ENCODE results near the gene GTF2E1. TPM values are rescaled to one million over a fixed set of nuclear protein-coding genes. Genes with fewer than 3 reads are reported as not detected.

GTF2E1 gene
- total and polyA plus RNA-seq, 7 experiments from 2014 or later: 8.4 to 27.3 (median 13.8) TPM

GRCh38 chr3:120828796-120829195, 86.3 kb downstream of the GTF2E1 start:
- ATAC-seq: no peak
- no peaks in the 10 kb centered on the region for H3K36me3 Mint-ChIP-seq
- no peak overlapping the region for H3K4me3 Mint-ChIP-seq
- DNase-seq: no peak
- H3K4me1 ChIP-seq (ENCODE audit: control insufficient read depth in 2 of 2, insufficient read depth in 2 of 2, low read length in 2 of 2): no peaks in the 10 kb centered on the region
- no peaks in the 10 kb centered on the region for H3K9me3 Mint-ChIP-seq
- H3K27ac ChIP-seq (ENCODE audit: low read depth, low read length): no peak overlapping the region
- no peak overlapping the region for H3K27ac Mint-ChIP-seq
- no peaks in the 10 kb centered on the region for H3K36me3 ChIP-seq (ENCODE audit: control insufficient read depth in 2 of 3, insufficient read depth in 3 of 3, low read length in 3 of 3)
- no peak overlapping the region for H3K4me3 ChIP-seq (ENCODE audit: low read length)
- H3K9me3 ChIP-seq (ENCODE audit: control insufficient read depth in 2 of 3, low read length in 3 of 3): no peaks in the 10 kb centered on the region
- ChIA-PET CTCF (no interaction called here), POLR2A (no interaction called here)
- H3K27me3 Mint-ChIP-seq: peaks cover 0 to 23% (median 12%) of the 10 kb centered on the region in 5 donors
- H3K4me1 Mint-ChIP-seq: no peaks in the 10 kb centered on the region
- H3K27me3 ChIP-seq (ENCODE audit: control insufficient read depth in 2 of 2, insufficient read depth in 2 of 2, low read length in 2 of 2): no peaks in the 10 kb centered on the region
- intact Hi-C loops (cut with micrococcal nuclease): no loop called here

- H3K4me3 Mint-ChIP-seq: no peak overlapping the region
- POLR2A ChIA-PET: no interaction called here
- intact Hi-C loops (cut with micrococcal nuclease): no loop called here
Observed at GRCh38 chr3:120831066-120831465, 88.5 kb downstream of the GTF2E1 start.

More at GRCh38 chr3:120831066-120831465, 88.5 kb downstream of the GTF2E1 start:
- H3K4me3 ChIP-seq (ENCODE audit: low read length): no peak overlapping the region
- H3K9me3 ChIP-seq (ENCODE audit: control insufficient read depth in 2 of 3, low read length in 3 of 3): no peaks in the 10 kb centered on the region
- H3K36me3 ChIP-seq (ENCODE audit: control insufficient read depth in 2 of 3, insufficient read depth in 3 of 3, low read length in 3 of 3): no peaks in the 10 kb centered on the region
- DNase-seq (no peak), ATAC-seq (no peak)
- Mint-ChIP-seq H3K9me3 (peaks cover 0 to 1% (median 0%) of the 10 kb centered on the region in 11 donors), H3K27me3 (peaks cover 0 to 23% (median 12%) of the 10 kb centered on the region in 5 donors), H3K27ac (no peak overlapping the region), H3K4me1 (no peaks in the 10 kb centered on the region), H3K36me3 (no peaks in the 10 kb centered on the region)
- CTCF ChIA-PET: no interaction called here
- H3K4me1 ChIP-seq (ENCODE audit: control insufficient read depth in 2 of 2, insufficient read depth in 2 of 2, low read length in 2 of 2): no peaks in the 10 kb centered on the region
- no peaks in the 10 kb centered on the region for H3K27me3 ChIP-seq (ENCODE audit: control insufficient read depth in 2 of 2, insufficient read depth in 2 of 2, low read length in 2 of 2)
- H3K27ac ChIP-seq (ENCODE audit: low read depth, low read length): no peak overlapping the region

Other genes starting within 250 kb of the GTF2E1 start
- 100 to 1,000 TPM in 1 of 5 experiments, 10 to 100 TPM in 4; 63.4 to 126 (median 76.2) TPM for gene NDUFB4, start 146.4 kb upstream of the GTF2E1 start, total RNA-seq
- 100 to 1,000 TPM; 155 to 277 TPM for gene NDUFB4, start 146.4 kb upstream of the GTF2E1 start, polyA plus RNA-seq
- 1 to 10 TPM in 4 of 5 experiments, under 1 TPM in 1; 0.44 to 4.9 (median 2.6) TPM for gene HGD, start 60.5 kb upstream of the GTF2E1 start, total RNA-seq
- gene HGD, start 60.5 kb upstream of the GTF2E1 start, polyA plus RNA-seq: not detected
- 10 to 100 TPM; 15.4 to 30.3 (median 23.0) TPM for gene RABL3, start 228 bp upstream of the GTF2E1 start, total RNA-seq
- gene RABL3, start 228 bp upstream of the GTF2E1 start, polyA plus RNA-seq: 10 to 100 TPM; 30.2 to 40.6 TPM
- gene STXBP5L, start 165.5 kb downstream of the GTF2E1 start, total RNA-seq: not detected
- not detected for gene STXBP5L, start 165.5 kb downstream of the GTF2E1 start, polyA plus RNA-seq

All from naive thymus-derived CD4-positive, alpha-beta T cell (primary cell).